ENCODE results near the gene MITF.

Gene MITF

GRCh38 chr3:69938061-69938460, 198.8 kb downstream of the MITF start:
- in situ Hi-C loops (cut with HindIII; ENCODE audit: low pct_unique_long_range_greater_than_20kb, low sequenced_read_pairs), result no loop called here
- no peak for TF ChIP-seq JUND (IDR thresholded peaks at IDR 0.05; ENCODE audit: low read depth)
- DNase-seq (ENCODE audit: low read depth in 1 of 2, low spot score in 1 of 2), result no peak

- no peak for DNase-seq (ENCODE audit: low read depth in 1 of 2, low spot score in 1 of 2)
- no peak for TF ChIP-seq JUND (IDR thresholded peaks at IDR 0.05; ENCODE audit: low read depth)
- in situ Hi-C loops (cut with HindIII; ENCODE audit: low pct_unique_long_range_greater_than_20kb, low sequenced_read_pairs), result no loop called here
These were observed 199.7 kb downstream of the MITF start for GRCh38 chr3:69938931-69939330.

GRCh38 chr3:69941037-69941436, 201.8 kb downstream of the MITF start:
- no peak for DNase-seq (ENCODE audit: low read depth in 1 of 2, low spot score in 1 of 2)
- in situ Hi-C loops (cut with HindIII; ENCODE audit: low pct_unique_long_range_greater_than_20kb, low sequenced_read_pairs), result no loop called here

GRCh38 chr3:69941439-69942176, 202.3 kb downstream of the MITF start:
- DNase-seq (ENCODE audit: low read depth in 1 of 2, low spot score in 1 of 2), result no peak
- in situ Hi-C loops (cut with HindIII; ENCODE audit: low pct_unique_long_range_greater_than_20kb, low sequenced_read_pairs), result no loop called here
- no peak for TF ChIP-seq JUND (IDR thresholded peaks at IDR 0.05; ENCODE audit: low read depth)

More at GRCh38 chr3:69941037-69941436, 201.8 kb downstream of the MITF start:
- TF ChIP-seq JUND (IDR thresholded peaks at IDR 0.05; ENCODE audit: low read depth), result no peak

GRCh38 chr3:69944931-69945493, 205.7 kb downstream of the MITF start:
- TF ChIP-seq JUND (IDR thresholded peaks at IDR 0.05; ENCODE audit: low read depth), result no peak
- in situ Hi-C loops (cut with HindIII; ENCODE audit: low pct_unique_long_range_greater_than_20kb, low sequenced_read_pairs), result no loop called here
- no peak for DNase-seq (ENCODE audit: low read depth in 1 of 2, low spot score in 1 of 2)

GRCh38 chr3:69948246-69948862, 209.1 kb downstream of the MITF start:
- no peak for TF ChIP-seq JUND (IDR thresholded peaks at IDR 0.05; ENCODE audit: low read depth)
- peak in 1 of 2 experiments; percentile 30 for DNase-seq (ENCODE audit: low read depth in 1 of 2, low spot score in 1 of 2)
- in situ Hi-C loops (cut with HindIII; ENCODE audit: low pct_unique_long_range_greater_than_20kb, low sequenced_read_pairs), result no loop called here

- no peak for DNase-seq (ENCODE audit: low read depth in 1 of 2, low spot score in 1 of 2)
- in situ Hi-C loops (cut with HindIII; ENCODE audit: low pct_unique_long_range_greater_than_20kb, low sequenced_read_pairs), result no loop called here
- TF ChIP-seq JUND (IDR thresholded peaks at IDR 0.05; ENCODE audit: low read depth), result no peak
These were observed 212.4 kb downstream of the MITF start for GRCh38 chr3:69951616-69952015.

- no peak for DNase-seq (ENCODE audit: low read depth in 1 of 2, low spot score in 1 of 2)
- no peak for TF ChIP-seq JUND (IDR thresholded peaks at IDR 0.05; ENCODE audit: low read depth)
- in situ Hi-C loops (cut with HindIII; ENCODE audit: low pct_unique_long_range_greater_than_20kb, low sequenced_read_pairs), result no loop called here
These were observed 220.3 kb downstream of the MITF start for GRCh38 chr3:69959581-69959980.

- no peak for TF ChIP-seq JUND (IDR thresholded peaks at IDR 0.05; ENCODE audit: low read depth)
- DNase-seq (ENCODE audit: low read depth in 1 of 2, low spot score in 1 of 2), result no peak
- in situ Hi-C loops (cut with HindIII; ENCODE audit: low pct_unique_long_range_greater_than_20kb, low sequenced_read_pairs), result no loop called here
These were observed 222.6 kb downstream of the MITF start for GRCh38 chr3:69961706-69962439.

GRCh38 chr3:69963643-69964042, 224.4 kb downstream of the MITF start:
- no peak for DNase-seq (ENCODE audit: low read depth in 1 of 2, low spot score in 1 of 2)
- in situ Hi-C loops (cut with HindIII; ENCODE audit: low pct_unique_long_range_greater_than_20kb, low sequenced_read_pairs), result no loop called here
- TF ChIP-seq JUND (IDR thresholded peaks at IDR 0.05; ENCODE audit: low read depth), result no peak

GRCh38 chr3:69967156-69967555, 227.9 kb downstream of the MITF start:
- TF ChIP-seq JUND (IDR thresholded peaks at IDR 0.05; ENCODE audit: low read depth), result no peak
- no peak for DNase-seq (ENCODE audit: low read depth in 1 of 2, low spot score in 1 of 2)
- in situ Hi-C loops (cut with HindIII; ENCODE audit: low pct_unique_long_range_greater_than_20kb, low sequenced_read_pairs), result no loop called here

- in situ Hi-C loops (cut with HindIII; ENCODE audit: low pct_unique_long_range_greater_than_20kb, low sequenced_read_pairs), result no loop called here
- no peak for TF ChIP-seq JUND (IDR thresholded peaks at IDR 0.05; ENCODE audit: low read depth)
These were observed 231.6 kb downstream of the MITF start for GRCh38 chr3:69970827-69971226.

GRCh38 chr3:69972672-69973071, 233.4 kb downstream of the MITF start:
- in situ Hi-C loops (cut with HindIII; ENCODE audit: low pct_unique_long_range_greater_than_20kb, low sequenced_read_pairs), result no loop called here

More at GRCh38 chr3:69970827-69971226, 231.6 kb downstream of the MITF start:
- no peak for DNase-seq (ENCODE audit: low read depth in 1 of 2, low spot score in 1 of 2)

More at GRCh38 chr3:69972672-69973071, 233.4 kb downstream of the MITF start:
- no peak for TF ChIP-seq JUND (IDR thresholded peaks at IDR 0.05; ENCODE audit: low read depth)
- no peak for DNase-seq (ENCODE audit: low read depth in 1 of 2, low spot score in 1 of 2)
